ENCODE measurements around the gene SOX13.

Gene SOX13

GRCh38 chr1:204112876-204113730 is 40.2 kb downstream of the SOX13 start:
- H3K4me3 ChIP-seq (ENCODE audit: insufficient read depth in 1 of 2, low read depth in 1 of 2, low read length in 2 of 2) = no peak overlapping the region
- no peak overlapping the region for H3K4me2 ChIP-seq (ENCODE audit: low read length, poor library complexity, severe bottlenecking)
- H4K91ac ChIP-seq (ENCODE audit: low read length) = no peak overlapping the region
- H2BK12ac ChIP-seq (ENCODE audit: low read length in 2 of 2) = no peak overlapping the region
- no peak overlapping the region for H2BK5ac ChIP-seq (ENCODE audit: low read depth, low read length, poor library complexity, severe bottlenecking)
- no peak overlapping the region for H2AFZ ChIP-seq (ENCODE audit: low read depth, low read length)
- H4K8ac ChIP-seq (ENCODE audit: low read length) = no peak overlapping the region
- no peak for DNase-seq
- no peak overlapping the region for H3K18ac ChIP-seq (ENCODE audit: low read depth in 1 of 2, low read length in 2 of 2)
- H3K79me1 ChIP-seq (replicated peaks; ENCODE audit: low read length, poor library complexity, severe bottlenecking) = peaks cover 5% of the 10 kb centered on the region
- H3K23ac ChIP-seq (ENCODE audit: low read length in 2 of 2) = no peak overlapping the region
- no peak overlapping the region for H2BK15ac ChIP-seq (ENCODE audit: low read depth, poor library complexity, severe bottlenecking)
- H2BK120ac ChIP-seq (ENCODE audit: low read depth, low read length) = no peak overlapping the region
- no peaks in the 10 kb centered on the region for H3K9me3 ChIP-seq (ENCODE audit: control insufficient read depth, low read length)
- H3K27ac ChIP-seq (ENCODE audit: low read length, poor library complexity, severe bottlenecking) = no peak overlapping the region
- H3K9ac ChIP-seq (ENCODE audit: low read length) = peak overlapping the region; percentile 15
- H3K4me1 ChIP-seq (ENCODE audit: control insufficient read depth, insufficient read depth, low read depth, low read length) = peaks cover 7% of the 10 kb centered on the region
- H3K14ac ChIP-seq (ENCODE audit: low read length in 2 of 2) = peak overlapping the region in 1 of 2 experiments; percentile 26
- H3K36me3 ChIP-seq (ENCODE audit: control insufficient read depth in 1 of 2, insufficient read depth in 2 of 2, low read depth in 1 of 2, low read length in 2 of 2) = peaks cover 6 to 11% of the 10 kb centered on the region in 2 experiments
- no peak overlapping the region for H2AK5ac ChIP-seq (ENCODE audit: low read length, severe bottlenecking)
- H3K27me3 ChIP-seq (ENCODE audit: control insufficient read depth in 1 of 2, insufficient read depth in 1 of 2, low read length in 2 of 2) = no peaks in the 10 kb centered on the region
- no peak overlapping the region for H3K4ac ChIP-seq (ENCODE audit: low read depth in 1 of 2, low read length in 2 of 2)
- 86% methylated on average over 10 of the region's 11 CpGs for WGBS

GRCh38 chr1:204113896-204114295 is 41.0 kb downstream of the SOX13 start:
- no peak overlapping the region for H3K23ac ChIP-seq (ENCODE audit: low read length in 2 of 2)
- H2AK5ac ChIP-seq (ENCODE audit: low read length, severe bottlenecking) = no peak overlapping the region
- no peak overlapping the region for H2BK5ac ChIP-seq (ENCODE audit: low read depth, low read length, poor library complexity, severe bottlenecking)
- H3K4me1 ChIP-seq (ENCODE audit: control insufficient read depth, insufficient read depth, low read depth, low read length) = peaks cover 4% of the 10 kb centered on the region
- H2BK15ac ChIP-seq (ENCODE audit: low read depth, poor library complexity, severe bottlenecking) = no peak overlapping the region
- peaks cover 6 to 14% of the 10 kb centered on the region in 2 experiments for H3K36me3 ChIP-seq (ENCODE audit: control insufficient read depth in 1 of 2, insufficient read depth in 2 of 2, low read depth in 1 of 2, low read length in 2 of 2)
- peak overlapping the region; percentile 15 for H3K9ac ChIP-seq (ENCODE audit: low read length)
- H2BK120ac ChIP-seq (ENCODE audit: low read depth, low read length) = no peak overlapping the region
- no peak overlapping the region for H4K91ac ChIP-seq (ENCODE audit: low read length)
- WGBS = 97% methylated on average over 1 of the region's 1 CpG
- no peak overlapping the region for H3K4ac ChIP-seq (ENCODE audit: low read depth in 1 of 2, low read length in 2 of 2)
- no peak overlapping the region for H3K4me3 ChIP-seq (ENCODE audit: insufficient read depth in 1 of 2, low read depth in 1 of 2, low read length in 2 of 2)
- H2AFZ ChIP-seq (ENCODE audit: low read depth, low read length) = no peak overlapping the region
- H3K27ac ChIP-seq (ENCODE audit: low read length, poor library complexity, severe bottlenecking) = no peak overlapping the region
- H3K9me3 ChIP-seq (ENCODE audit: control insufficient read depth, low read length) = no peaks in the 10 kb centered on the region
- no peaks in the 10 kb centered on the region for H3K27me3 ChIP-seq (ENCODE audit: control insufficient read depth in 1 of 2, insufficient read depth in 1 of 2, low read length in 2 of 2)
- no peak overlapping the region for H3K4me2 ChIP-seq (ENCODE audit: low read length, poor library complexity, severe bottlenecking)
- no peak overlapping the region for H3K14ac ChIP-seq (ENCODE audit: low read length in 2 of 2)
- no peak overlapping the region for H4K8ac ChIP-seq (ENCODE audit: low read length)
- H3K18ac ChIP-seq (ENCODE audit: low read depth in 1 of 2, low read length in 2 of 2) = no peak overlapping the region
- H3K79me1 ChIP-seq (replicated peaks; ENCODE audit: low read length, poor library complexity, severe bottlenecking) = peaks cover 5% of the 10 kb centered on the region
- H2BK12ac ChIP-seq (ENCODE audit: low read length in 2 of 2) = no peak overlapping the region
- DNase-seq = no peak

GRCh38 chr1:204114606-204115005 is 41.7 kb downstream of the SOX13 start:
- no peak overlapping the region for H3K9ac ChIP-seq (ENCODE audit: low read length)
- H3K9me3 ChIP-seq (ENCODE audit: control insufficient read depth, low read length) = no peaks in the 10 kb centered on the region
- no peak overlapping the region for H2BK120ac ChIP-seq (ENCODE audit: low read depth, low read length)
- H3K79me1 ChIP-seq (replicated peaks; ENCODE audit: low read length, poor library complexity, severe bottlenecking) = peaks cover 4% of the 10 kb centered on the region
- no peak overlapping the region for H3K14ac ChIP-seq (ENCODE audit: low read length in 2 of 2)
- no peak for DNase-seq
- WGBS = 98% methylated on average over 2 of the region's 4 CpGs
- peaks cover 6 to 17% of the 10 kb centered on the region in 2 experiments for H3K36me3 ChIP-seq (ENCODE audit: control insufficient read depth in 1 of 2, insufficient read depth in 2 of 2, low read depth in 1 of 2, low read length in 2 of 2)
- H2BK12ac ChIP-seq (ENCODE audit: low read length in 2 of 2) = no peak overlapping the region
- H2AK5ac ChIP-seq (ENCODE audit: low read length, severe bottlenecking) = no peak overlapping the region
- H3K4me3 ChIP-seq (ENCODE audit: insufficient read depth in 1 of 2, low read depth in 1 of 2, low read length in 2 of 2) = no peak overlapping the region
- no peak overlapping the region for H4K8ac ChIP-seq (ENCODE audit: low read length)
- peaks cover 4% of the 10 kb centered on the region for H3K4me1 ChIP-seq (ENCODE audit: control insufficient read depth, insufficient read depth, low read depth, low read length)
- H3K27me3 ChIP-seq (ENCODE audit: control insufficient read depth in 1 of 2, insufficient read depth in 1 of 2, low read length in 2 of 2) = no peaks in the 10 kb centered on the region
- H3K4me2 ChIP-seq (ENCODE audit: low read length, poor library complexity, severe bottlenecking) = no peak overlapping the region
- no peak overlapping the region for H2BK15ac ChIP-seq (ENCODE audit: low read depth, poor library complexity, severe bottlenecking)
- no peak overlapping the region for H4K91ac ChIP-seq (ENCODE audit: low read length)
- H3K18ac ChIP-seq (ENCODE audit: low read depth in 1 of 2, low read length in 2 of 2) = no peak overlapping the region
- H3K27ac ChIP-seq (ENCODE audit: low read length, poor library complexity, severe bottlenecking) = no peak overlapping the region
- H3K23ac ChIP-seq (ENCODE audit: low read length in 2 of 2) = no peak overlapping the region
- H2BK5ac ChIP-seq (ENCODE audit: low read depth, low read length, poor library complexity, severe bottlenecking) = no peak overlapping the region
- H2AFZ ChIP-seq (ENCODE audit: low read depth, low read length) = no peak overlapping the region
- no peak overlapping the region for H3K4ac ChIP-seq (ENCODE audit: low read depth in 1 of 2, low read length in 2 of 2)

- H4K8ac ChIP-seq (ENCODE audit: low read length) = no peak overlapping the region
- no peak overlapping the region for H3K4ac ChIP-seq (ENCODE audit: low read depth in 1 of 2, low read length in 2 of 2)
- H4K91ac ChIP-seq (ENCODE audit: low read length) = no peak overlapping the region
- no peak overlapping the region for H2BK5ac ChIP-seq (ENCODE audit: low read depth, low read length, poor library complexity, severe bottlenecking)
- no peak overlapping the region for H2BK12ac ChIP-seq (ENCODE audit: low read length in 2 of 2)
- no peak overlapping the region for H3K27ac ChIP-seq (ENCODE audit: low read length, poor library complexity, severe bottlenecking)
- peaks cover 4% of the 10 kb centered on the region for H3K4me1 ChIP-seq (ENCODE audit: control insufficient read depth, insufficient read depth, low read depth, low read length)
- H3K27me3 ChIP-seq (ENCODE audit: control insufficient read depth in 1 of 2, insufficient read depth in 1 of 2, low read length in 2 of 2) = no peaks in the 10 kb centered on the region
- DNase-seq = no peak
- H3K9me3 ChIP-seq (ENCODE audit: control insufficient read depth, low read length) = no peaks in the 10 kb centered on the region
- 91% methylated on average over 3 of the region's 4 CpGs for WGBS
- H2BK120ac ChIP-seq (ENCODE audit: low read depth, low read length) = no peak overlapping the region
- no peak overlapping the region for H3K18ac ChIP-seq (ENCODE audit: low read depth in 1 of 2, low read length in 2 of 2)
- H3K79me1 ChIP-seq (replicated peaks; ENCODE audit: low read length, poor library complexity, severe bottlenecking) = peaks cover 4% of the 10 kb centered on the region
- H3K4me2 ChIP-seq (ENCODE audit: low read length, poor library complexity, severe bottlenecking) = no peak overlapping the region
- no peak overlapping the region for H2AFZ ChIP-seq (ENCODE audit: low read depth, low read length)
- no peak overlapping the region for H3K4me3 ChIP-seq (ENCODE audit: insufficient read depth in 1 of 2, low read depth in 1 of 2, low read length in 2 of 2)
- no peak overlapping the region for H3K14ac ChIP-seq (ENCODE audit: low read length in 2 of 2)
- no peak overlapping the region for H3K9ac ChIP-seq (ENCODE audit: low read length)
- H2BK15ac ChIP-seq (ENCODE audit: low read depth, poor library complexity, severe bottlenecking) = no peak overlapping the region
- H3K36me3 ChIP-seq (ENCODE audit: control insufficient read depth in 1 of 2, insufficient read depth in 2 of 2, low read depth in 1 of 2, low read length in 2 of 2) = peaks cover 6 to 17% of the 10 kb centered on the region in 2 experiments
- no peak overlapping the region for H3K23ac ChIP-seq (ENCODE audit: low read length in 2 of 2)
- H2AK5ac ChIP-seq (ENCODE audit: low read length, severe bottlenecking) = no peak overlapping the region
These were observed 42.2 kb downstream of the SOX13 start for GRCh38 chr1:204115116-204115515.

Data from mesenchymal stem cell (in vitro differentiated cells and primary cell).